SK-N-SH (cell line): ENCODE measurements around the gene SLC25A47. TPM values are rescaled to one million over a fixed set of nuclear protein-coding genes. Genes with fewer than 3 reads are reported as not detected.
A peak's percentile ranks its signal among the peaks of the same experiment; 100 is the strongest.

ENCODE experiments used
- CTCF ChIA-PET: fragments of 300-600, 350-600 bp; formaldehyde crosslinking; extraction: SDS; loops from one replicate; lab custom pipeline; 2021; lab: Yijun Ruan, JAX
- POLR2A ChIA-PET: fragments of 350-600 bp; sonication (Branson Sonifier 250); formaldehyde crosslinking; extraction: SDS; loops from one replicate; lab custom pipeline; 2020; ENCODE audit warnings: antibody characterized with exemption, inconsistent platforms; lab: Yijun Ruan, JAX
- DNase-seq: peaks from one replicate; pipeline ENCODE4 v3.0.0; 2012
- H2AFZ ChIP-seq: fragments of 200-600 bp; sonication (generic); 2 replicates; pipeline ENCODE4 v1.8.1; 2016; ENCODE audit warnings: antibody characterized with exemption, mild to moderate bottlenecking, low read depth
- H3F3A ChIP-seq: fragments of 200-600 bp; sonication (generic); replicated peaks from 2 replicates; pipeline ENCODE3; 2016; ENCODE audit warnings: antibody characterized with exemption, mild to moderate bottlenecking; ENCODE audit not compliant: insufficient read depth
- H3K27ac ChIP-seq, 2 experiments: fragments of 200-500 bp in 1 of 2; fragments of 200-600 bp in 1 of 2; sonication (Bioruptor generic) in 1 of 2; sonication (generic), shearing (Covaris generic) in 1 of 2; 2 replicates each; pipeline versions ENCODE4 v1.5.1 to v1.6.1; 2014 to 2016; ENCODE audit warnings: low read depth in 2 of 2, inconsistent platforms in 1 of 2, low read length in 1 of 2, mild to moderate bottlenecking in 1 of 2, mixed read lengths in 1 of 2
- H3K27me3 ChIP-seq: fragments of 200-600 bp; sonication (generic), shearing (Covaris generic); 2 replicates; pipeline ENCODE4 v1.6.1; 2016; ENCODE audit warnings: mixed run types; ENCODE audit not compliant: insufficient read depth
- H3K36me3 ChIP-seq, 2 experiments: fragments of 200-500 bp in 1 of 2; fragments of 200-600 bp in 1 of 2; sonication (Bioruptor generic) in 1 of 2; sonication (generic) in 1 of 2; replicated peaks in 1 of 2; 2 replicates each; pipeline versions ENCODE3 to v1.5.1; 2014 to 2016; ENCODE audit warnings: low read length in 1 of 2, mild to moderate bottlenecking in 1 of 2; ENCODE audit not compliant: insufficient read depth in 2 of 2, control insufficient read depth in 1 of 2
- H3K4me1 ChIP-seq, 2 experiments: fragments of 200-500 bp in 1 of 2; fragments of 200-600 bp in 1 of 2; sonication (Bioruptor generic) in 1 of 2; sonication (generic), shearing (Covaris generic) in 1 of 2; 2 replicates each; pipeline versions ENCODE4 v1.5.1 to v1.6.1; 2014 to 2016; ENCODE audit warnings: low read depth in 1 of 2, low read length in 1 of 2, mixed run types in 1 of 2; ENCODE audit not compliant: insufficient read depth in 2 of 2, control insufficient read depth in 1 of 2
- H3K4me2 ChIP-seq: fragments of 200-600 bp; sonication (generic), shearing (Covaris generic); 2 replicates; pipeline ENCODE4 v1.6.1; 2017; ENCODE audit warnings: mixed run types
- H3K4me3 ChIP-seq, 2 experiments: fragments of 200-500 bp in 1 of 2; fragments of 200-600 bp in 1 of 2; sonication (Bioruptor generic) in 1 of 2; sonication (generic), shearing (Covaris generic) in 1 of 2; 2 replicates each; pipeline versions ENCODE4 v1.5.1 to v1.8.1; 2014 to 2016; ENCODE audit warnings: low read depth in 2 of 2, inconsistent platforms in 1 of 2, low read length in 1 of 2, mild to moderate bottlenecking in 1 of 2, mixed read lengths in 1 of 2, moderate library complexity in 1 of 2
- H3K79me2 ChIP-seq: fragments of 200-600 bp; sonication (generic); 2 replicates; pipeline ENCODE4 v1.8.1; 2017; ENCODE audit warnings: mild to moderate bottlenecking; ENCODE audit not compliant: insufficient read depth
- H3K9ac ChIP-seq: fragments of 200-600 bp; sonication (generic); 2 replicates; pipeline ENCODE4 v1.6.1; 2017; ENCODE audit warnings: mixed run types
- H3K9me2 ChIP-seq: fragments of 200-600 bp; sonication (generic); 2 replicates; pipeline ENCODE4 v1.6.1; 2017; ENCODE audit warnings: mixed run types
- H3K9me3 ChIP-seq: fragments of 200-600 bp; sonication (generic); 2 replicates; pipeline ENCODE4 v1.6.1; 2017; ENCODE audit warnings: mixed run types, mild to moderate bottlenecking, moderate library complexity
- H4K20me1 ChIP-seq: fragments of 200-600 bp; sonication (generic); 2 replicates; pipeline ENCODE4 v1.6.1; 2017; ENCODE audit warnings: mild to moderate bottlenecking, mixed run types; ENCODE audit not compliant: insufficient read depth
- CHD2 ChIP-seq: fragments of 150-350 bp; IDR thresholded peaks from 2 replicates; pipeline ENCODE4 v1.6.1; 2018; ENCODE audit warnings: low read length; ENCODE audit not compliant: partially characterized antibody
- ELF1 ChIP-seq: IDR thresholded peaks from 2 replicates; pipeline ENCODE4 v1.4.0; 2012
- EP300 ChIP-seq, 2 experiments: IDR thresholded peaks; 2 replicates each; pipeline versions ENCODE4 v1.4.0 to v1.6.1; 2012; ENCODE audit warnings: borderline replicate concordance in 1 of 2, low read depth in 1 of 2, low read length in 1 of 2
- EZH2phosphoT487 ChIP-seq: fragments of 200-600 bp; sonication (generic); IDR thresholded peaks from 2 replicates; pipeline ENCODE4 v1.6.1; 2017; ENCODE audit warnings: low read depth, mixed run types, mild to moderate bottlenecking, antibody characterized with exemption, moderate library complexity, borderline replicate concordance
- FOSL2 ChIP-seq: IDR thresholded peaks from 2 replicates; pipeline ENCODE4 v1.4.0; 2012; ENCODE audit warnings: low read depth, mild to moderate bottlenecking, moderate library complexity, borderline replicate concordance
- FOXJ3 ChIP-seq: sonication (generic); formaldehyde crosslinking; IDR thresholded peaks from 2 replicates; pipeline ENCODE4 v1.5.1; 2020; ENCODE audit warnings: mild to moderate bottlenecking, missing genetic modification reagents
- FOXM1 ChIP-seq: IDR thresholded peaks from 2 replicates; pipeline ENCODE4 v1.4.0; 2012; ENCODE audit warnings: low read depth, mild to moderate bottlenecking
- GABPA ChIP-seq: IDR thresholded peaks from 2 replicates; pipeline ENCODE4 v1.4.0; 2012; ENCODE audit warnings: low read depth, mild to moderate bottlenecking
- IRF3 ChIP-seq: fragments of 150-350 bp; IDR thresholded peaks from 2 replicates; pipeline ENCODE4 v1.6.1; 2016; ENCODE audit warnings: mild to moderate bottlenecking, low read depth, low read length
- MAX ChIP-seq: IDR thresholded peaks from 2 replicates; pipeline ENCODE4 v1.4.0; 2012; ENCODE audit warnings: low read depth
- MEF2A ChIP-seq: IDR thresholded peaks from 2 replicates; pipeline ENCODE4 v1.4.0; 2012; ENCODE audit warnings: low read depth, borderline replicate concordance
- MXI1 ChIP-seq: IDR thresholded peaks from 2 replicates; pipeline ENCODE4 v1.6.1; 2012; ENCODE audit warnings: mild to moderate bottlenecking, low read depth, low read length, improper control_type of control experiment
- NRF1 ChIP-seq: IDR thresholded peaks from 2 replicates; pipeline ENCODE4 v1.6.1; 2012; ENCODE audit warnings: low read depth, mild to moderate bottlenecking, low read length
- POLR2AphosphoS5 ChIP-seq: IDR thresholded peaks from 2 replicates; pipeline ENCODE4 v1.6.1; 2012; ENCODE audit warnings: low read depth, low read length
- RAD21 ChIP-seq: IDR thresholded peaks from 2 replicates; pipeline ENCODE4 v1.6.1; 2012; ENCODE audit warnings: mild to moderate bottlenecking, low read length
- RCOR1 ChIP-seq: fragments of 150-350 bp; IDR thresholded peaks from 2 replicates; pipeline ENCODE4 v1.6.1; 2017; ENCODE audit warnings: antibody characterized with exemption, low read length
- REST ChIP-seq: IDR thresholded peaks from 2 replicates; pipeline ENCODE4 v1.6.1; 2012; ENCODE audit warnings: mild to moderate bottlenecking, low read depth, low read length, moderate library complexity
- RFX5 ChIP-seq: IDR thresholded peaks from 2 replicates; pipeline ENCODE4 v1.6.1; 2012; ENCODE audit warnings: mild to moderate bottlenecking, improper control_type of control experiment, low read length
- RXRA ChIP-seq: IDR thresholded peaks from 2 replicates; pipeline ENCODE4 v1.4.0; 2012; ENCODE audit warnings: low read depth, mild to moderate bottlenecking, borderline replicate concordance
- SIN3A ChIP-seq: IDR thresholded peaks from 2 replicates; pipeline ENCODE4 v1.6.1; 2012; ENCODE audit warnings: low read depth, mild to moderate bottlenecking, low read length, moderate library complexity, borderline replicate concordance
- SMC3 ChIP-seq: IDR thresholded peaks from 2 replicates; pipeline ENCODE4 v1.6.1; 2012; ENCODE audit warnings: low read depth, low read length, improper control_type of control experiment
- TCF12 ChIP-seq: IDR thresholded peaks from 2 replicates; pipeline ENCODE4 v1.4.0; 2012
- USF1 ChIP-seq: IDR thresholded peaks from 2 replicates; pipeline ENCODE4 v1.4.0; 2012; ENCODE audit warnings: low read depth, borderline replicate concordance
- WGBS: methylation state at CpG from one replicate; pipeline ENCODE4 v1.1.6; 2017; ENCODE audit warnings: low lambda C conversion rate; 5-methylcytosine and 5-hydroxymethylcytosine counted together
- polyA plus RNA-seq, 3 experiments: library from polyadenylated mRNA; depleted of rRNA; stranded (reverse); fragments of >200 nt; gene quantifications; 2 replicates each; pipeline ENCODE4 v1.2.3, GENCODE V29; 2012

The SLC25A47 gene
- polyA plus RNA-seq, 1 of the 3 experiments (the other 2 are of a cell fraction), result not detected

GRCh38 chr14:100340423-100340813 is 17.3 kb downstream of the SLC25A47 start:
- H3K9me2 ChIP-seq, result no peaks in the 10 kb centered on the region
- ChIA-PET POLR2A (no interaction called here), CTCF (interaction anchor here (1.3 kb wide), 1 partner anchor 54 kb away, joined by 4 read pairs; no protein-coding TSS in a partner anchor)
- H3K27ac ChIP-seq, result peak overlapping the region in 1 of 2 experiments; percentile 75; a peak in 1 of 4 replicates
- no peaks in the 10 kb centered on the region for H4K20me1 ChIP-seq
- H3K9me3 ChIP-seq, result no peaks in the 10 kb centered on the region
- H3K4me3 ChIP-seq, result no peak overlapping the region
- no peak for DNase-seq
- H3K4me2 ChIP-seq, result no peak overlapping the region
- H3F3A ChIP-seq, result peaks cover 3% of the 10 kb centered on the region
- H3K36me3 ChIP-seq, result peaks cover 17 to 24% of the 10 kb centered on the region in 2 experiments
- H3K27me3 ChIP-seq, result no peaks in the 10 kb centered on the region
- peaks cover 0 to 5% of the 10 kb centered on the region in 2 experiments; a peak in 1 of 4 replicates for H3K4me1 ChIP-seq
- H3K79me2 ChIP-seq, result no peaks in the 10 kb centered on the region
- H2AFZ ChIP-seq, result no peak overlapping the region
- no peak overlapping the region for H3K9ac ChIP-seq
- TF ChIP-seq TCF12 (no peak), GABPA (no peak), FOXJ3 (CRISPR knock-in tag) (no peak), NRF1 (no peak), IRF3 (no peak), EP300 (IDR thresholded peaks at IDR 0.05; ENCODE audit: borderline replicate concordance in 1 of 2, low read depth in 1 of 2, low read length in 1 of 2) (no peak), SMC3 (no peak), MXI1 (no peak), FOSL2 (no peak), CHD2 (no peak), MEF2A (no peak), RAD21 (no peak), SIN3A (no peak), FOXM1 (no peak), RFX5 (no peak), EZH2phosphoT487 (no peak), RXRA (no peak)
- WGBS, result 74% methylated on average over 6 of the region's 6 CpGs

- TF ChIP-seq ELF1 (no peak), EP300 (IDR thresholded peaks at IDR 0.05; ENCODE audit: borderline replicate concordance in 1 of 2, low read depth in 1 of 2, low read length in 1 of 2) (no peak), FOSL2 (peak; percentile 53; the same call in 1 of the 2 replicates), POLR2AphosphoS5 (no peak), MAX (peak; percentile 82), RCOR1 (no peak), REST (no peak), FOXM1 (no peak), USF1 (peak; percentile 60; the same call in 1 of the 2 replicates)
- Histone ChIP-seq H4K20me1 (no peaks in the 10 kb centered on the region), H3K9ac (no peak overlapping the region), H3K79me2 (no peaks in the 10 kb centered on the region), H3F3A (peaks cover 3% of the 10 kb centered on the region), H3K27ac (peak overlapping the region in 1 of 2 experiments; percentile 75; a peak in 2 of 4 replicates), H3K9me3 (no peaks in the 10 kb centered on the region), H3K36me3 (peaks cover 18 to 28% of the 10 kb centered on the region in 2 experiments), H3K4me2 (no peak overlapping the region), H3K4me1 (peaks cover 0 to 5% of the 10 kb centered on the region in 2 experiments; a peak in 2 of 4 replicates), H3K27me3 (no peaks in the 10 kb centered on the region), H3K9me2 (no peaks in the 10 kb centered on the region), H3K4me3 (no peak overlapping the region), H2AFZ (no peak overlapping the region)
- DNase-seq, result peak; percentile 14
- ChIA-PET CTCF (interaction anchor here (0.8 kb wide), 1 partner anchor 36 kb away, joined by 3 read pairs; no protein-coding TSS in a partner anchor), POLR2A (no interaction called here)
- WGBS, result 72% methylated on average over 8 of the region's 8 CpGs
Measured at GRCh38 chr14:100341301-100342031, 18.3 kb downstream of the SLC25A47 start.
